GM18517 (cell line): ENCODE measurements around the gene GPX5.

Experiments
- ATAC-seq: cut with Tn5 transposase; IDR thresholded peaks from one replicate; pipeline ENCODE4 v1.9.1; 2021; ENCODE audit warnings: mild to moderate bottlenecking, moderate library complexity; ENCODE audit not compliant: unreplicated experiment

Gene GPX5

DNA sequence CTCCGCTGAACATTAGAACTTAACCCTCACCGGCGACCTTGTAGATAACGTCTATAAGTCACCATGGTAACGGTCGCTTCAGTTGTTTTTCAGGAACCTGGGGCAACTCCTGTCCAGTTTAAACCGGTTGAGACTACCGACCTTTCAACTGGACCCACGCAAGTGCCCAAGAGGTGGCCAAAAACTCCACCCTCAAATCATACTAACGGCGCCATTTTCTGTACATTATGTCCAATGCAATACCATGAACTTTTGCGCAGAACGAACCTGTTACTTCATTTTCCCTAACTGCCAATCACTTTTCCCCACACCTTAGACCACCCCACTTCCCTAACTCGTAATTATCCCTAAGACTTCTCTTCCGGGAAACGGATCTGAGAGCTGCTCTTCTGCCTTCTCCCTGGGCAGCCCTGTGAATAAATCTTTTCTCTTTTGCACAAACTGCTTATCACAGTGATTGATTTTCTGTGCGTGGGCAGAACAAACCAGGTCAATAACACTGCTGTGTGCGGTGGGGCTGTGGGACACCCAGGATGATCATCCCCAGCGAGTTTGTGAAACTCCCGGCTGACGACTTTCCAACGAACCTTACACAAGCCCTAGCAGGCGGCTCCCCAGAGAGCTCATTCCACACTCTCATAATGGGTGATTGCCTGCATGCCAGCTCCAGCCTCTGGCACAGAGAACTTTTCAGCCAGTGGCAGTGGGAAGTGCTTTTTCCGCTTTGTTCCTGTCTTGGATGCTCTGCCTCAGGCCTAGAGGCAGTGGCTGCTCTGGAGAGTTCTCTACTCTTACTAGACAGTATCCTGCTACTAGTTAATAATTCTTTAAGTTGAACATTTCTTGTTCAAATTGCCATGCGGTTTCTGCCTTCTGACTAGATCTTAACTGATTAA is 28.6 kb downstream of the GPX5 start:
- ATAC-seq = no peak

DNA sequence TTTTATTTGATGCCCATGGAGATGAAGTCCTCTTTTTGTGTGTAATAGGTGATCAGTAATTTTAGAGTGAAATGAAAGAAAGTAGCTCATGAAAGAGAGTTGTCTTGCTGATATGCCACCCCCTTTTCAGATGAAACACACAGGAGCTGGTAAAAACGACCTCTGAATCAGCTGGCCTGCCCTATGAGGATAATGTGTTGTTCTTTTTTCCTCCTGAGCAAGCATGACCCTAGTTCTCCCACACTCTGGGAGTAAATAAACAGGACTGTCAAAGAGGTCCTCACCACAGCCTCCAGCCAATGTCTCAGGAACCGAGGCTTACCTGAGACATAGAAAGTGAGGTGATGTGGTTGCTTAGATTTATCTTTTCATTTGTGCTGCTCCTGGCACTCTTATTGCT is 29.5 kb downstream of the GPX5 start:
- no peak for ATAC-seq

GRCh38 chr6:28558629-28559028 is 32.9 kb downstream of the GPX5 start:
- ATAC-seq = no peak

DNA sequence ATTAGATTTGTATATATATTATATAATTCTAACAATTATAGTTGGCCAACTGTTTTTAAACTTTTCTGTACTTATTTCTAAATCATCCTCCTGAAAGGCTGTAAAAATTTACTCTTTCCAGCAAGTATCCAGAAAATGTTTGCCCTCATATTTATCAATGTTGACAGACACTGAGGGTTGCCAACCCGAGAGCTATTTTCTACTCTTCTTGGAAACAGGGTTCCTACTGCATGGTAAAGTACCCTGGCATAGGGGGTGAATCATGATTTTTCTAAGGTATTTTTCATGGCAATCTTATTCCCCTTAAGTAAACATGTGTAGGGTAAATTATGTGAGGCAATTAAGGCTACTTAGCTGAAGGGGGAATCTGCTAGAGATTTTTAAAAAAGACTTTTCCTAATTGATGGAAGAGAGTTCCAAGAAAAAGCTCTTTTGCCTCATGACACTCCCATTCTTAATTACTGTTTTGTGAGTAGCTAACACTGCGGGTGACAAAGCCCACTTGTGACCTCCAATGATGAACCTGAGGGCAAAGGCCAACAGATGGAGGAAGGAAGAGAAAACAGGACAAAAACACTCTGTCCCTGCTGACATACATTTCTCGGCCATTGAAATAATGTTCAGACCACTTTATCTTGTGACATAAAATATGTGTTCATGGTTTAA is 37.9 kb downstream of the GPX5 start:
- no peak for ATAC-seq

GRCh38 chr6:28565823-28566526 is 40.3 kb downstream of the GPX5 start:
- ATAC-seq = no peak

GRCh38 chr6:28566527-28567252 is 41.0 kb downstream of the GPX5 start:
- ATAC-seq = no peak

GRCh38 chr6:28567506-28567905 is 41.8 kb downstream of the GPX5 start:
- no peak for ATAC-seq

DNA sequence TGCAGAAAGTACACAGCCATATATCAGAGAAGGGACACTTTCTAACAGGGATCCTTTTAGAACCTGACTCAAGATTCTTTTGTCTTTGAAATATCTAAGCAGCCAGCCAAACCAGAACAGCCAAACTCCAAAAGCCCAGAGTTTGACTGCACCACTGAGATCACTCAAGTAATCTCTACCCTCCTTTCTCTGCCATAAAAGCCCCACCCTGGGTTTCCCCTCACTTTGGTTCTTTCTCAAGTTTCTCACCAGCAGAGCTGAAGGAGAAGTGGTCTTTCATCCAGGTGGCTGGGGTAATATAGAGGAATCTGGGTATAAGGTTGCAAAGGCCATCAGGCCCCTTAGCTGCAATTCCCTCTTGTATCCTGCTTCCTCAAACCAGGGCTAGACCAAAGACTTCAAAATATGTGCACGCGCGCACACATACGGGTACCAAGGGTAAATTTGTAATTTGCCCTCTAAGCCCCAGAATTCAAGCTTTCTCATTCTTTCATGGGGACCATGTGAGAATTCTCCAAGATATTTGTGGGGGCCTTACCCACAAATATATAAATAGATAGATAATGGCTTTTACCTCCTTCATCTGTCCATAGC is 42.9 kb downstream of the GPX5 start:
- ATAC-seq = no peak

DNA sequence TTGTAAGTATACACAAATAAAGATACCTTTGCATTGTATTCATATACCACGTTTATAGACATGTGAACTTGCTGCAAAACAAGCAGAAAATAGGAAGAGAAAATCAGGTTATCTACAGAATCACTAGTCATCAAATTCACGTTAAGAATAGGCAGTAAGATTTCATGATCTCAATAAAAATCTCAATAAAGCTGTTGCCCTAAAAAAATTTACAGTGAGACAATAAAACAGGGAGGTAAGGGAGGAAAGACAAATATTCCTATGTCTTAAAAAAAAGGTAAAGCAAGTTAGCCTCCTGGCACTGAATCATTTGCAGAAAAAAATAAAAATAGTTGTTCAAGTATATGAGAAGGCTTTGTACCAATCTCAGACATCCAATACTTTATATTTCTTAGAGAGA is 44.1 kb downstream of the GPX5 start:
- ATAC-seq = no peak

DNA sequence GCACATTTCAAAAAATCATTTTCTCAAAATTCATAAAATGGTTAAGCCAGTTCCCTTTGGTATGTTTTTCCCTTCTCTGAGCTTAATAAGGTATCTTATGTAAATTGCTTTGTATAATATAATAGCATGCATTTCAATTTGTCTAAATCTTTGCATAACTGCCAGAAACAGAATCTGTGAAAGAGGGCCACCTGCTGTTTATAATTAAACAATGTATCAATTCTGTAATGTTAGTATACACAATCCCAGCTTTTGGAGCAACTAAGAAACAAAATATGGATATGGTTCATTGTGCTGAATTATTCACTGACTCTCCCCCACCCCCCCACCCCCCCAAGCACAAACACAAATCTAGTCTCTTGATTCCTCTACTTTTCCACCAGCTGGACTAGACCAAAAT is 54.8 kb downstream of the GPX5 start:
- no peak for ATAC-seq

DNA sequence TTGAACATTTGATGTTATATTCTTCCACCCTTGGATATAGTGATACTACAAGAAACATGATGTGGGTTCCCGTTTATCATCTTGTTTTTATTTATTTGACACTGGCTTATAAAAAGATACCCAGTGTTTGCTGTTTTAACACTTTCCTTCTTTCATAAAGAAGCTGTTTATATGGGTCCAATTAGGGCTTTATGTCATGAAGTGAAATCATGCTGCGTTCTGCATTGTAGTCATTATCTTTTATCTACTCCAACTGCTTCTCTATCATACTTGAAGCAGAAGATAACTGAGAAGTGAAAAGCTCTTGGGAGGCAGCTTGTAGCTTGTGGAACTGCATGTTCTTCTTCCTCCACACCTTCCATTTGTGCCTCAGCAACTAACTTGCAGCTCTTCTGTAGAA is 57.8 kb downstream of the GPX5 start:
- ATAC-seq = no peak
